Dermis blood vessel endothelial cell (primary cell): Measurements from ENCODE around the gene COL4A2. TPM values are rescaled to one million over a fixed set of nuclear protein-coding genes. Genes with fewer than 3 reads are reported as not detected.

ENCODE experiments used
- DNase-seq: peaks from one replicate; pipeline ENCODE4 v3.0.0; 2010
- total RNA-seq: library from RNA; depleted of rRNA; stranded (reverse); fragments of >200 nt; gene quantifications from 2 replicates; pipeline ENCODE4 v1.2.3, GENCODE V29; 2014

Gene COL4A2
- total RNA-seq, 1 donor from 2014 or later, result 1,320 TPM

DNA sequence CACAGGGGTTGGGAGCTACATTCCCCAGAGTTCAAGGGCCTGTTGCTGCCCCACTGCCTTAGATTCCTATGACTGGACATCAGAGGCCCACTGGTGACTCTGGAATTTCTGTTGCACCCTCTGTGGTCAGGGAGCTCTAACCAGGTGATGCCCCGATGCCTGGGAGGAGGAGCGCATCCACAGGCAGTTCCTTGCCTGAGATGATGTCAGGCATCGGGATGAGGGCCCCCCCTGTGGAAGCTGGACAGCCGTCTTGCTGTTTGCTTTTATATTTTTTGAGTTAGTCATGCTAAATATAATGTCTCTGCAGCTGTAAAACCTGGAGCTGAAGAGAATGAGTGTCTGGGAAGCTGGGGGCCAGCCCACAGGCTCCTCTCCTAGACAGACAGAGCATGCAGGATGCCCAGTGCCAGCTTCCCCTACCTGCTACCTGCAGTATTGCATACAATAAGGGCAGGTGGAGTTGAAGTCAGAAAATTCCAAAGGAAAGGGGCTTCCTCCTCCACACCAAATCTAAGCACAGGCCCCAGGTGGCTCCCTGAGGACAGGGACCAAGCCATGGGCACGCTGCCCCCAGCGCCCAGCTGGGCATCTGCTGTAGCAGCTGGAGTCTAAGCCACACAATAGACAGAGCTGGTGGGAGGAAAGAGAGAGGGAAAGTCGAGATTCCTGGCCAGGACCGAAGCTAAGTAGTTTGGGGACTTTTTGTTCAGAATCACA lies 16.2 kb downstream of the COL4A2 start:
- DNase-seq, result no peak

DNA sequence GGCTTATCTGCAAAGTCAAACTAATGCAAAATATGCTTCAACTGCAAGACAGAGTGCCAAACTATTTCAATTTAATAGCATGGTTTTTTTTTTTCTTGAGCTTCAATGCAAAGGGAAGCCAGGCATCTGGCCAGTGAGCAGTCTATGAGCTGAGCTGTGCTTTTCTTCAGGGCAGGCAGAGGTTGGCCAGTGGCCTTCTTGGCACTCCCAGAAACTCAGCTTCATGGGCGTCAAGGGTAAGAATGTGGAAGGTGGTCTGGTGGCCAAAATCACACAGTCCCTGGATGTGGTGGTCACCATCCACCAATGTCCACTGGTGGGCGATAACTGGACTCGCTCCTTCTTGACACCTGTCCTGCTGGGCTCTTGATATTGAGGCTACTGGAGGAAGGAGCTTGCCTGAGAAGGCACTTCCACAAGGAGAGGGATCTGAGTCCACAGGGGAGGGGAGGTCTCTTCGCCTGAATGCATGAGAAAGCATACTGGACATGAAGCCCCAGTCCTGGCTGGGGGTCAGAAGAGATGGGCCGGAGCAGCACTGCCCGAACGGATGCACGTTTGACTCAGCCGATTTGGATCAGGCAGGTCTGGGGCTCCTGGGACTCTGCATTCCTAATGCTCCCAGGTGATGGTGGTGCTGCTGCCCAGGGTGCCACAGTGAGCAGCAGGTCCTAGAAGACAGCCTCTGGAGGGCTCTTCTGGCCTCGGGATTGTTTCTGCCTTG lies 17.1 kb downstream of the COL4A2 start:
- no peak for DNase-seq

GRCh38 chr13:110326263-110326904 lies 19.3 kb downstream of the COL4A2 start:
- DNase-seq, result no peak

GRCh38 chr13:110327051-110327721 lies 20.1 kb downstream of the COL4A2 start:
- DNase-seq, result no peak

DNA sequence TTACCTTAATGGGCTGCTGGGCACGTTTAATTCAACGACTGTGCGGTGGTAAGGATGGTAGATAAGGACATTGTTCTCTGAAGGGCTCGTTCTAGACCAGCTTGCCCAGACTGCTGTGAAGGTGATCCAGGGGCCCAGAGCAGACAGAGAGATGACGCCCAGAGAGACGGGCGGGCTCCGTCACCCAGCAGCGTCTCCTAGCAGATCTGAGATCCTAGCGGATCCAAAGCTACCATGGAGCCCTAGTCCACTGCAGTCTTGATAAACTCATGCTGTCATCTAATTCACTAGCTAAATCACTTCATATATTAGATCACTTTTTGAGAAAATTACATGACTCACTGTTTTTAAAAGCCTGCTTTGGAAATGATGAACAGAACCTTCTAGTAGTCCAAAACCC lies 21.5 kb downstream of the COL4A2 start:
- DNase-seq, result no peak

- DNase-seq, result no peak
Measured at GRCh38 chr13:110329258-110329657, 22.2 kb downstream of the COL4A2 start.

- no peak for DNase-seq
Measured at GRCh38 chr13:110329798-110330461, 22.8 kb downstream of the COL4A2 start.

DNA sequence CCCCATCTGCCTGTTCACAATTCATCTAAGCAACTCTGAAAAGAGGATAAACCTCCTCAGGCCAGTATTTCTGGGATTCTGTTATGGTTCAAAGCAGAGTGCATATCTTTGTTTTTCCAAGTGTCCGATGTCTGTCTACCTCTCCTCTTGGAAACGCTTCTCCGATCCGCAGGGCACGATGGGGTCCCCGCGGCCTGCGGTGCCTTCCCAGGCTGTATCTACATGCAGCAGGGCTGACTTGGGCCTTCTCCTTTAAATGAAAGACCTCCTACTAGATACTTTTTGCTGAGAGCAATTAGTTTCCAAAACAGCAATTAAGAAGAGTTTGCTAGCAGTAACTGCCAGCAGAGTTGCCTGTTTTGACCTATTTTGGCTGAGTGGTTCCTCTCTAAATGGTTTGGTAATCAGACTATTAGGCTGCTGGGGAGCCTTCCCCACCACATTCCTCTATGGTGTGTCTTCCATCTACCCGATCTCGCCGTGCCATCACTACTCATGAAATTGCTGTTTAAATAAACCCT lies 23.5 kb downstream of the COL4A2 start:
- DNase-seq, result no peak

DNA sequence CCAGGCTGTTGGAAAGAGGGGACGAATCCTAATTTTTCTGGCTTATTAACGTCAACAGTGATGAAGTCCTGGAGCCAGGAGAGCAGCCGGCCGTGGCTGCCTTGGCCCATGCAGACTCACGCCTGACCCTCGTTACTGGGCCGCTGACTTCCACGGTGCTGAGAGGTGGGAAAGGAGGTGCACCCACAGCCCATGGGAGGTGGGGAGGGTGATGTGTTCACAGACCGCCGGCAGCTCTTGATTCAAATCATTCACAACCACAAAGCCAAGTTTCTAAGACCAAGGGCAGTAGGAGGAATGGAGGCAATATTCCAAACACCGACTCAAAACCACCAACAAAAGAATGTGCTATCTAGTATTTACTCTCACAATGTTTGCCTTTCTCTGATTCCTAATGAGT lies 24.3 kb downstream of the COL4A2 start:
- no peak for DNase-seq

DNA sequence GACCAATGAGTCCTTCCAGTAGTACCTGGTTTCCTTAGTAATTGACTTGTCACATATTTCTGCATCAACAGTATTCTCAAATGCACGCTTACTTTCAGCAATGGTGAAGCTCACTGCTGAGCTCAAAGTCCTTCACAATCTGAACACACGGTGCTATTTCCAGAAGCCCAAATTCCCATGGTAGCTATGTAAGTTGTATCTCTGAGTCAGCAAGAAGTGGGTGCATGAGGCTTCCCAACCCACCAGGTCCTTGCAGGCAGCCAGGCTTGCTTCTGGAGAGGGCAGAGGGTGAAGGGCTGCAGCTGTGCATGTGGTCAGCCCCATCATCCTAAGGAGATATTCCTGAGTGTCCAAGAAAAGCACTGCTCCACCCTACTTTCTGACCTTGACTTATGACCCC lies 25.7 kb downstream of the COL4A2 start:
- DNase-seq, result no peak

- no peak for DNase-seq
Measured at GRCh38 chr13:110333837-110334236, 26.8 kb downstream of the COL4A2 start.

- no peak for DNase-seq
Measured at GRCh38 chr13:110334256-110334655, 27.2 kb downstream of the COL4A2 start.

DNA sequence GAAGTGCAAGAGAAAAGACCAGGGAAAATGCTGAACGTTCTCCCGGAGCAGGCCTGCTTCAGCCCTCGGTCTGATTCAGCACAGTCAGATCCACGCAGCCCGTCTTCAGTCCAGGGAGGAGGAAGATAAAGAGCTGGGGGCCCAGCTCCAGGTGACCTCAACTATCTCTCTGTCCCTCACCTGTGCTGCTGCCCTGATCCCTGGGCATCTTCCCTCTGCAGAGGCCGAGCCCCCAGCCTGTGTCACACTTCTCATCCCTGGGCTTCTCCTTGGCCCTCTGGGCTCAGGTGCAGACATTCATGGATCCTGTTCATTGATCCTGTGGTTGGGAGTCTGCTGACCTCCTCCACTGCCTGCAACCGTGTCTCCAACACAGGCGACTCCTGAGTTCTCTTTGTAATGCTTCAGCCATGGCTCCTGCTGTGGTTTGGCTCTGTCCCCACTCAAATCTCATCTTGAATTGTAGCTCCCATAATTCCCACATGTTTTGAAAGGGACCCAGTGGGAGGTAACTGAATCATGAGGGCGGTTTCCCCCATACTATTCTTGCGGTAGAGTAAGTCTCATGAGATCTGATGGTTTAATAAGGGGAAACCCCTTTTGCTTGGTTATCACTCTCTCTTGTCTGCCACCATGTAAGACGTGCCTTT lies 27.9 kb downstream of the COL4A2 start:
- no peak for DNase-seq

DNA sequence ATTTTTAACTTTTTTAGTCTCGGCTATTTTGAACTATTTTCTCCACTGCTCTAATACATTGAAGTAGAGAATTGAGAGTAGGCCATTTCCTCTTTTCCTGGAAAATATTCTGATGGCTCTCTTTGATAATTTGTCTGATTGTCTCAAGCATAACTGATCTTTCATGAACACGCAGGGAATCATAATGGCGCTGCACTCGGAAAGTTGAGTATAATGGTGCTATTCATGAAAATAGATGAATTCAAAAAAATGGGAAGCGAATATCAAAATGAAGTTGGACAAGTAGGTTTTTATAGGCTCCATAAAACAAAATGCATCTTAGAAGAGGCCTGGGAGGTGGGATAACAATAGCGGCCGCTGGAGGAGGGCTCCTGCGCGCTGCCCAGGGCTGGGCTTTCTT lies 29.0 kb downstream of the COL4A2 start:
- no peak for DNase-seq

GRCh38 chr13:110336681-110337080 lies 29.6 kb downstream of the COL4A2 start:
- DNase-seq, result no peak

- peak; percentile 52 for DNase-seq
Measured at GRCh38 chr13:110337247-110337646, 30.2 kb downstream of the COL4A2 start.

GRCh38 chr13:110338441-110339101 lies 31.5 kb downstream of the COL4A2 start:
- no peak for DNase-seq

DNA sequence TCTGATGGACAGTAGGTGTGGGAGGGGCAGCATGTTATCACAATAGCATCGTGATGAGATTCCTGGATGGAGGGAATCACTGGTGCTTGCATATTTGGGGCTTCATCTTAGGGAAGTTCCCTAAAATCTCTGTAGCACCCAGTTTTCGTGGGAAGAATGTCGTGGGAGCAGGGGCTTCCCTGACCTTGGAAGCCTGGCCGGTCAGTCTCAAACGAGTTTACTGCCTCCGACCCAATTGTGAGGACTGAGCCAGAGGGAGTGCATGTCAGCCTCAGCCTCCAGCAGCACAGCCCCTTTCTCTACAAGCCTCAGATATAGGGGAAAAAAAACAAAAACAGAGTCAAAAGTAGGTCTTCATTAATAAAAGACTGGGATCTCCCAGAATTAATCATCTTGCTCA lies 32.2 kb downstream of the COL4A2 start:
- DNase-seq, result no peak

DNA sequence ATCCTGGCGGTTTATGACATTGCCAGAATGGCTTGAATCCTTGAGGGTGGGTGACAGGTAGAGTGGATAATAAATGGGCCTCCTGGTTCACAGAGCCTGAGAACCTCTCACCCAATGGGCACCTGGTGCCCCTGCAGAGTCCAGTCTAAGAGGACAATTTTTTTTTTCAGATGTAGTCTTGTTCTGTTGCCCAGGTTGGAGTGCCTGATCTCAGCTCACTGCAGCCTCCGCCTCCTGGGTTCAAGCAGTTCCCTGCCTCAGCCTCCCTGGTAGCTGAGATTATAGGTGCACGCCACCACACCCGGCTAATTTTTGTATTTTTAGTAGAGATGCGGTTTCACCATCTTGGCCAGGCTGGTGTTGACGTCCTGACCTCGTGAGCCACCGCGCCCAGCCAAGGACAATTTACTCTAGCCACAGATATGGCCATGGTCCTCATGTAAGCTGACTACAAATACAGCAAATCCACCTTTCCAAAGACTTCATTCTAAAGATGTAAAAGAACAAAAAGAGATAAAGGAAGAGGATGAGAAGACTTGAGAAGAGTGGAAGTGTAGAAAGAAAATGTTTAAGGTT lies 33.0 kb downstream of the COL4A2 start:
- DNase-seq, result no peak

DNA sequence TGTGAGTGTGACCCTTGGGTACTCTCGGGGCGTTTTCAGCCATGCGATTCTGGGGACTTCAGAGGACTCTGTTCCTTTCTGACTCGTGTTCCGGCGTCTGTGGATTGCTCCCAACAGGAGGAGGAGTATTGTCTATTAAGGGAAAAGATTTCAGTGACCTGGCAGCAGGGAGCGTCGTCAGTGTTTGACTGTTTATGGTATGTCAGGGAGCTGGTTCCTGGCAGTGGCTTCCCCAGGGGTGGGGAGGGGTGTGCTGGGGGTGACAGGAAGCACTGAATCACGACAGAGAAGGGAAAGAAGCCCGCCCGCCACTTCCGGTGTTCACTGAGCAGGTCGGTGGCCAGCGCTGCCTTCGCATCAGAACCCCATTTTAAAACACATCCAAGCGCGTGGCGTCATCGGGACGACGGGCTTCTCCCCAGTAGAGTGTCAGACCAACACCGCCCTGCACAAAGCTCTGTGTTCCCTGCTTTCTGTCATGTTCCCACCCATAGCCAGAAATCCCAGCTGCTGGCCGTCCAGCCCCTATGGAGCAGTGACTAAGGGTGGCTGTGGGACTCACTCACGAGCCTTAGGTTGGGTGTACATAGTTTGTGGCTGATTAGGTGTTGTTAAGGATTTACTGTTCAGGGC lies 33.8 kb downstream of the COL4A2 start:
- peak; percentile 85 for DNase-seq
